GM19324 (cell line): Measurements from ENCODE around the gene PAX6.
"Not testable (repeated sequence)": the region's sequence is repeated elsewhere in the genome, so short reads cannot be mapped to it uniquely, and the experiment has no call there.

Source experiments
- ATAC-seq: cut with Tn5 transposase; IDR thresholded peaks from one replicate; pipeline ENCODE4 v1.9.1; 2021; ENCODE audit warnings: mild to moderate bottlenecking, moderate library complexity; ENCODE audit not compliant: unreplicated experiment, low FRiP score

PAX6 gene

DNA sequence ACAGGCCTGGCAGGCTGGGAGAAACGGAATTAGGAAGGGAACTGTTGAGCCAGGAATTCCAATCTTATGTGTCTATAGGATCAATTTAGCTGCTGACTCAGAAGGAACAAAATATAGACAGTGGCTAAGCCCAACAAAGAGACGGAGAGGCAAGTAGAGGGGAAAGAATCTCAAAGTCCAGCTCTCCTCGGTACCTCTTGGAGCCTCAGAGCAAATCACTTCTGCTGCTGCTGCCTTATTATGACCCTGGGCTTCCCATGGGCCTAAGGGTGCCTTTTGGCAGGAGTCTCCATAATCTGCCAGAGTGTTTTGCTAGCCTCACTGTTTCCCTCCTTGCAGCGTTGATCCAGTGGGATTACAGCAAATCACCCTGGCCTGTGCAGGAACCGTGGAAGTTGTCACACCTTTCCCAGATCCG, 31.7 kb downstream of the PAX6 start:
- ATAC-seq, result no peak

DNA sequence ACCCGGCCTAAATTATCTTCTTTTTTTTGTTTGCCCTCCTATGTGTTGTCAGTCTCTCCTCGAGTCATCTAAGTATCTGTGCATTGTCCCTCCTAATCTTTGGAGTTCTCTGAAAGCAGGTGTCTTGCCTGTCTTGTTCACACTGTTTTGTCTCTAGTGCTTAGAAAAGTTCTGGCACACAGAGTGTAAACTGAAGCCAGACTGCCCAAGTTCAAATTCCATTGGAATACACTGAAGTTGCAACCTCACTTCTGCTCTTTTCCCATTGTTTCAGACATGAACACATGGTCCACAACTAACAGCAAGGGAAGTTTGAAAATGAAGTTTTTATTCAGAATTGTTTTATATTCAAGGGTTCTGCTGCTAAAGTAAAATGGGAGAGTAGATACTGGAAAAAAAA, 38.7 kb downstream of the PAX6 start:
- no peak for ATAC-seq

DNA sequence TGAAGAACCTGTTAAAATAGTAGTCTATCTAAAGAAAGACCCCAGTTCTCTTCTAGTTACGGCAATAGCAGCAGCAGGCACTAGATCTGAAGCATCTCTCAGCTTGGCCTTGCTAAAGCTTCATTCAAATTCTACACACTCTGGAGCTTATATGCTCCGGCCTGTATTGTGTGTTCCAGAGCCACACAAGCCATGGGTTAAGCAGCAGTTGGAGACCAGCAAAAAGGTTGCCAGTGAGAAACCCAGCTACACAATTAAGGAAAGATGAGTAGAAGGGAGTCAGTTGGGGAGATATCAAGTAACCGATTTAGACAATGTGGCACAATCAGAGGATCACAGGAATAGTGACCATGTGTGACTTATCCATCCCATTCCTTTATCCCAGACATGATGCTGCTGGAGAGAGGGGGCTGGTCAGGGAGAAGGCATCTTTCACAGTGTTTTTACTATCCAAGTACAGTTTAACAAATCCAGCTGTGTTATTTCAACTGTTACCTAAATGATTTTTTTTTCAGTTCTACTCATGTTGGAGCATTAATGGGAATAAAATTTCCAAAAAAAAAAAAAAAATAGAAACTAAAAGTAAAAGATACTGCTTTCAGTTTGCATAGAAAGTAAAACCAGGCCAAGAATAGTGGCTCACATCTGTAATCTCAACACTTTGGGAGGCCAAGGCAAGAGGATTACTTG, 41.0 kb downstream of the PAX6 start:
- ATAC-seq, result no peak

DNA sequence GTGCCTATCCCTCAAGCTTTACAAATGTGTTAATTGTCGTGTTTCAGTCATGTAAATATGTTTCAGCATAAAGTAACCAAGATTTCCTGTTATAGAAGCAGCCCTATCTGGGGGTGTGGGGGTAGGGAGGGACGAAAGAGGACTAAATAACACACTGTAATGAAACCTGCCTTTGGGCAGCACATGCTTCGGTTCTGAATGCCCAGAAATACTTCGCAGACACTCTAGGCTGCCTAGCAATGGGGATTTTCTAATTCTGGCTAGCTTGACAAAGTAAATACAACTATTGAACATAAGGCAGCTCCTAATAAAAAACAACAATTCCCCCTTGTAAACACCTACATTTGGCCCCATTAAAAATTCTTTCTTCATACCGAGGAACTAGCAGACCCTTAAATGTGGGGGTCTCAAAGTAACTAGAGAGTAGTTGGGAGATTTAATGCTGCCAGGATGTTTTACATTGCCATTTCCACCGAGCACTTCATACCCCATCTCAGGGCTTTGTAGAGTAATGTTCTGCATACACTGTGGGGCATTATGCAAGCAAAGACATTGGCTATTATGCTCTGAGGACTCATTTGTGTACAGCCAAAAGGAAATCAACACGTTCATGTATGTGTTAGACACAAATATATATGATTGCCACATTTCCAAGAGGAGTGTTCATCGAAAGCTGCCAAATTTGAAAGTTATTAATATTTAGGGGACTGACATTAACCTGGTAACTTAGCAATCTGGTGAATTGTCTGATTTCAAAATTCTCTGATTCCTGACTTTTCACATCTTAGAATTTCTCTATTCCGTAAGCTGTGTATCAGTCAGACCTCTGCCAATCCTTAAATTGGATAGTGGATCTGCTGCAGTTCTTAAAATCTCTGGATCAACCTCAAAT, 42.1 kb downstream of the PAX6 start:
- no peak for ATAC-seq

DNA sequence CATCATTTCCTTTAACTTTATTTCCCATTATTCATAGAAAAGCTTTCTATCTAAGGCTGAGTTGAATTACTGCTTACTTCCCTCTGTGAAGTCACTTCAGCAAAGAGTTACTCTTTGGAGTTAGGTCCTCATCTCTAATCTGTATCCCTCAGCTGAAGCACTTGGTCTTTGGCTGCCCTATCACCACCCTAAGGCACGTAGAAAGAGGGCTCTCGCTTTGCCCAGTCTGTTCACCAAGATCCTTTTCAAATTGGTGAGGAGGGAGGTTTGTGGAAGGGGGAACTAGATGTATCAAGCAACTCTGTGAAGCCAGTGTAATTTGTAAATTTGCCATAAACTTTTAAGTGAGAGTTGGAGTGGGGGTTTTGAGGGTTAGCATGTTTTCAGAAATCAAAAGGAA, 43.4 kb downstream of the PAX6 start:
- ATAC-seq, result no peak

DNA sequence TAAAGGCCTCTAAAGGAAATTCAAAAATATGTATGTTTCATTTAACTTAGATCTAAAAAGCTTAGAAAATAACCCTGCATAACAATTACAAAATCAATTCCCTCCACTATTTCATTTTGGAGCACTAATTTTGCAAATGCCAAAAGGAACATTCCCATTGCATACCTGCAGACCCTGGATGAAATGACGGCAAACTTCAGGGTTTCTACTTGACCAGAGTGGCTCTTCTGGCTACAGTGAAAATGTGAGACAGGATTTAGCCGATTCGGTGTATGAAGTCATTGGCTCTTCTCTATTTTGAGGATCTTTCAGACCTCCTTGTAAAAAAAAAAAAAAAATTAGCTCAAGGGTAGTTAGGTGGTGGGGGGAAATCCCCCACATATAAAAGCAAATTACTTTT, 44.1 kb downstream of the PAX6 start:
- no peak for ATAC-seq

DNA sequence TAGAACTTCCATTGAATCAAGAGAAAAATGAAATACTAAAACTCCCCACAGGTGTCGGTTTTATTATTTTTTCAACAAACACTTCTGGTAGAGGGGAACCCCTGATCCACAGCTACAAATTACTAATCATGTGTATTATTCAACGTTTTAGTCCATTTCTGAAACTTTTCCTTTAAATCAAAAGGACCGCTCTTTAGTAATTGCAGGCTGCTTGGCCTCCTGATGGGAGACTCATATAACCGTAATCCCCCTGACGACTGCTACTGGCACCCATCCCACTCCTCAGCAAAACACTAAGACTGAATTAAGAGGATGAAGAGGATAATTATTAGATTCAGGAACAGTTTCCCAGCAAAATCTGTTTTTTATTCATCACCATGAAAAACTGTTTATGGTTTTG, 46.4 kb downstream of the PAX6 start:
- ATAC-seq, result no peak

DNA sequence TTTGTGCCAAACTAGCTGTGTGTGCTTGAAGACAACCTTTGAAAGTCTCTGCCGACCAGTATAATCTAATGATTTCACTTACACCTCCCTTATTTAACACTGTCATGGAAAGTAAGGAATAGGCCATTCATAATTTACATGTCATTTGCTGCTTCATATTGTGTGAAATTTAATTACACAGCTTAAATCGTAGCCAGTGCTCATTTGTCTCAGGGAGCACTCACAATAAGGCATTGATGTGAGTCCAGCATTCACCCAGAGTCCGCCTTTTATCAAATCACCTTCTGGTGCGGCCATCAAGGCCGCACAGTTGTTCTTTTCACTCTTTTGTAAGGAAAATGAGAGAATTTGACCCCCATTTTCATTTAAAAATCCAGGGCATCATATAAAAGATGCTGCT, 46.9 kb downstream of the PAX6 start:
- ATAC-seq, result no peak

DNA sequence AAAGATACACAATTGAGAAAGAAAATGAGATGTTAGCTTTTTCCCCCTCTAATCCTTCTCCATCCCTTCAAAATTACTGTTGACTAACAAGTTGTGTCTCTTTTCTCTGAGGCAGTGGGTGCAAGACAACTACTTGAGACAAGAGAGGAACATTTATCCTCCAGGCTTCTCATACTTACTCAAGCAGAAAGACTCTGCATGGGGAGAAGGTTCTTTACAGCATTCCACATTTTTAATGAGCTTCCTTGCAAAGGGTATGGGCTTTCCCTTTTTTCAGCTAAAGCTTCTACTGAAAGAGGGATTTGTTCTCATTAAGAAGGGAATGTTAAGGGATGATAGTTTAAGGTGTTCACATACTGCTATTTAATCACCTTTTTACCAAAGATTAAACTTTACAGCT, 47.8 kb downstream of the PAX6 start:
- ATAC-seq, result no peak

DNA sequence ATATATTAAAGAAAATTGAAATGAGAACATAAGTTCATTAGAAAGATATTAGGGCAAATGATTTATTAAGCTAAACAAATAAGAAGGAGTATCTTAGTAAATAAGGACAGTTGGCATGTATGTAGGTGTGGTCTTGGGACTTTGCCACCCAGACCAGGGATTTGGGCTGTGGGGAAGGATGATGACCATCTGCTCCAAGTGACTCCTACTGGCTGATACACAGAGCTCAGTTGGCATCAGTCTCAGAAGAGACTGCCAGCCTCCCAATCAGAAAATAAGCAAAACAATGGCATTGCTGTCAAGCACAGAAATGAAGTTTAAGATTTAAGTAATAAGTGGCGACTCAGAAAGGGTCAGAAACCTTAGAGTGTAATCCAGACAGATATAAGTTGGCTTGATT, 49.5 kb downstream of the PAX6 start:
- no peak for ATAC-seq

DNA sequence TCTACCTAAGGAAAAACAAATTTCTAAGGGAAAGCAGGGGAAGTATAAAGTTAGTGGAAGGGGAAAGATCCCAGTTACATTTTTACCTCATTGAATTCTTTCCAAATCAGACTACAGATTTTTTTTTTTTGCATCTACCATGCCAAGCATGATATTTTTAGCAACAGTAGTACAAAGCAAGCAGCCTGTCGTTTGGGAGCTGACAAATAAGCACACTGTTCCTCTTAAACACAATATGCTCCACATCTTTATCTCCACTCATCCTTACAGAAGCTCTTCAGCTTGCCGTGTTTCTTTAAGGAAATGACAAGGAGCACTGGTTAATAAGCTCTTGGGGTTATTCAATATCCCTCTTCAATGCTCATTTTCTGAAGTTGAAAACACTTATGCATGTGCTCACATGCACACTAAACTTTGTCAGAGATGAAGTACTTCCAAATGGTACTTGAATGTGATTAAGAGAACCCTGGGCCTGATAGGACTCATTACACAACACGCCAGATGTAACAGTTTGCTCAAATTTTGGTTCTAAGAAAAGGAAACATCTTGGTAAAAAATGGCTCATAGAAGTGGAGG, 53.8 kb downstream of the PAX6 start:
- ATAC-seq, result no peak

DNA sequence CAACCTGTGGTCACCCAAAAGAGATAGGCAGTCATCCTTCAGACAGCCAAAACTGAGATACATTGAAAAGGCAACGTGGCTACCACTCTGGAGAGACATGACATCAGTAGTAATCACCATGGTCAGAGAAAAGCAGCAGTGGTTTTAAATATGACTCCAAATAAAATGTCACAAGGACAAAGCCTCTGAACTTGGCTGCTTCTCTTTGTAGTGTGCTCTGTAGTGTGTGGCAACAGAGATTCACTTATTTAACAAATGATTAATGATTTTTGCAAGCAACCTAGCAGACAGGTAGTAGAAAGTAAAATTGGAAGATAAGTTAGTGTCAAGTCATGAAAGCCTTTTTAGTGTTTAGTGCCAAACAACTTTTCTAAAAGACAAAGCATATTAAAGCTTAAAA, 63.5 kb downstream of the PAX6 start:
- ATAC-seq, result no peak

DNA sequence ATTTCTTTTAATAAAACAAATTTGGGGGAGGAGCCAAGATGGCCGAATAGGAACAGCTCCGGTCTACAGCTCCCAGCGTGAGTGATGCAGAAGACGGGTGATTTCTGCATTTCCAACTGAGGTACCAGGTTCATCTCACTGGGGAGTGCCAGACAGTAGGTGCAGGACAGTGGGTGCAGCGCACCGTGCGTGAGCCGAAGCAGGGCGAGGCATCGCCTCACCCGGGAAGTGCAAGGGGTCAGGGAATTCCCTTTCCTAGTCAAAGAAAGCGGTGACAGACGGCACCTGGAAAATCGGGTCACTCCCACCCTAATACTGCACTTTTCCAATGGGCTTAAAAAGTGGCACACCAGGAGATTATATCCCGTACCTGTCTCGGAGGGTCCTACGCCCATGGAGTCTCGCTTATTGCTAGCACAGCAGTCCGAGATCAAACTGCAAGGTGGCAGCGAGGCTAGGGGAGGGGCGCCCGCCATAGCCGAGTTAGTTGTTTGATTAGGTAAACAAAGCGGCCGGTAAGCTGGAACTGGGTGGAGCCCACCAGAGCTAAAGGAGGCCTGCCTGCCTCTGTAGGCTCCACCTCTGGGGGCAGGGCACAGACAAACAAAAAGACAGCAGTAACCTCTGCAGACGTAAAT, 70.3 kb downstream of the PAX6 start:
- not testable (repeated sequence) for ATAC-seq

DNA sequence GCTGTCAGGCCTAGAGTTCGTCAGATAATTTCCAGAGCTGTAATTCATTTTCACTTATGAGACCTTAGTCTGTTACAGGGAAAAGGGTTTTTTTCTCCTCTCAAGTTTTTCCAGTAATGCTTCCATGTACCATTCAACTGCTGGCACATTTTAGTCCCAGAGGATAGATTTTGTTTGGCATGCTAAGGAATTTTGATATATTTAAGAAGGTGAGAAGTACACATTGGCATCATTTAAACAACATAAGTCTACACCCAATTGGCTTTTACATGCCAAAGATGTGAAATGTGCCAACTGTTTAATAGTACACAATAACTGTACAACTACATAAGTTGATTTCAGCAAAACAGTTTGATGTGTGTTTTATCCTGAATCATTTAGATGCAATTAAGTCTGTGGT, 71.0 kb downstream of the PAX6 start:
- ATAC-seq, result no peak
